GM12872 (cell line): ENCODE results near the gene STAT2.
A peak's percentile ranks its signal among the peaks of the same experiment; 100 is the strongest.

Experiments
- CTCF ChIP-seq: IDR thresholded peaks from 3 replicates; pipeline ENCODE4 v1.5.1; 2011; ENCODE audit warnings: low read depth, mild to moderate bottlenecking, low read length, moderate library complexity; ENCODE audit not compliant: insufficient read depth

STAT2 gene

GRCh38 chr12:56385873-56386272, 26.0 kb upstream of the STAT2 start:
- TF ChIP-seq CTCF = no peak

DNA sequence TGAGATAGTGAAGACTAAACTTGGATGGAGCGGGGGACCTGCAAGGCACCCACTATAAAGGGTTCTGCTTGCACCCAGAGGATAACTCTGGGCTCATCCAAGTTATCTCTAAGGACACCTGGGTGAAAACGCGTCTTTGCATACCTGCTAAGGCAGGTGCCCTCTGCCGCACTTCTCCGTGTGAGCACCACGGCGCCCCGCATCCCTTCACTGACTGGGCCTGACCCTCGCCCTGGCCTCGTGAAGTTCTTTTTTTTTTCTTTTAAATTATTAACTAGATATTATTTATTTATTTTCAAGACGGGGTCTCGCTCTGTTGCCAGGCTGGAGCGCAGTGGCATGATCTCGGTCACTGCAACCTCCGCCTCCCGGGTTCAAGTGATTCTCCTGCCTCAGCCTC, 22.7 kb upstream of the STAT2 start:
- no peak for TF ChIP-seq CTCF

- no peak for TF ChIP-seq CTCF
These were observed 18.0 kb upstream of the STAT2 start for GRCh38 chr12:56377989-56378316.

- peak; percentile 10; the same call in 1 of the 3 replicates for TF ChIP-seq CTCF
These were observed 17.5 kb upstream of the STAT2 start for GRCh38 chr12:56377310-56377988.

DNA sequence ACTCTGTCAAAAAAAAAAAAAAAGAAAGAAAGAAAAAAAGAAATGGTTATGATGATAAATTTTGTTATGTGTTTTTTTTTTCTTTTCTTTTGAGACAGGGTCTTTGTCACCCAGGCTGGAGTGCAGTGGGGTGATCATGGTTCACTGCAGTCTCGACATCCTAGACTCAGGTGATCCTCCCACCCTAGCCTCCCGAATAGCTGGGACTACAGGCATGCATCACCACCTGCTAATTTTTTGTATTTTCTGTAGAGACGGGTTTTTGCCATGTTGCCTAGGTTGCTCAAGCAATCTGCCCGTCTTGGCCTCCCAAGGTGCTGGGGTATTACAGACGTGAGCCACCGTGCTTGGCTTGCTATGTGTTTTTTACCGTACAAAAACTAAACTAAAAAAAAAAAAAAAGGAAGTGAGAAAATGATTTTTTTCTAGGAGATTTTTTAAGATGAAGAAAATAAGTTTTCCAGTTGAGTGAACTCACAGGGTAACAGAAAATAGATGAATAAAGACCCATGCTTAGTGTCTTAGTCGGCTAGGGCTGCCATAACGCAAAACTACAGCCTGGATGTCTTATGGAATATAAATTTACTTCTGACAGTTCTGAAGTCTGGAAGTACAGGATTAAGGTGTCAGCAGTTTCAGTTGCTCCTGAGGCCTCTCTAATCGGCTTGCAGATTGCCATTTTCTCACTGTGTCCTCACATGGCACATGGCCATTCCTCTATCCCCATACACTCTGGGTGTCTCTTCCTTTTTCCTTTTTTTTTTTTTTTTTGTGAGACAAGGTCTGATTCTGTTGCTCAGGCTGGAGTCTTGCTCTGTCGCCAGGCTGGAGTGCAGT, 15.9 kb upstream of the STAT2 start:
- no peak for TF ChIP-seq CTCF

DNA sequence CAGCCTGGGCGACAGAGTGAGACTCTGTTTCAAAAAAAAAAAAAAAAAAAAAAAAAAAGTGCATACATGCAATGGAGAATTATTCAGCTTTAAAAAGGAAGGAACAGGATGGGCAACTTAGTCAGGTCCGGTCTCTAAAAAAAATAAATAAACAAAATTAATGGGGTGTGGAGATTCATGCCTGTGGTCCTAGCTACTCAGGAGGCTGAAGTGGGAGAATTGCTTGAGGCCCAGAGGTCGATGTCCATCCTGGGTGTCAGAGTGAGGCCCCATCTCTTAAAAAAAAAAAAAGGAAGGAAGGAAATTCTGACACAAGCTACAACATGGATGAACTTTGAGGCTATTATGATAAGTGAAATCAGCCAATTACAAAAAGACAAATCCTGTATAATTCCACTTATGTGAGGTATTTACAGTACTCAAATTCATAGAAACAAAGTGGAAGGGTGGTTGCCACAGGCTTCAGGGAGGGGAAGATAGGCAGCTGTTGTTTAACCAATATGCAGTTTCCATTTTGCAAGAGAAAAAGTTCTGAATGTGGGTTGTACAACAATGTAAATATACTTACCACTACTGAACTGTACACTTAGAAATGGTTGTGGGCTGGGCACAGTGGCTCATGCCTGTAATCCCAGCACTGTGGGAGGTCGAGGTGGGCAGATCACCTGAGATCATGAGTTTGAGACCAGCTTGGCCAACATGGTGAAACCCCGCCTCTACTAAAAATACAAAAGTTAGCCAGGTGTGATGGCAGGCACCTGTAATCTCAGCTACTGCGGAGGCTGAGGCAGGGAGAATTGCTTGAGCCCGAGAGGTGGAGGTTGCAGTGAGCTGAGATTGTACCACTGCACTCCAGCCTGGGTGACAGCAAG, 15.1 kb upstream of the STAT2 start:
- TF ChIP-seq CTCF = no peak

GRCh38 chr12:56373515-56373914, 13.6 kb upstream of the STAT2 start:
- TF ChIP-seq CTCF = no peak
